GM12865 (cell line): Measurements from ENCODE around the gene SLC66A2.
"Not testable (repeated sequence)": the region's sequence is repeated elsewhere in the genome, so short reads cannot be mapped to it uniquely, and the experiment has no call there.

Experiments
- DNase-seq: peaks from one replicate; pipeline ENCODE4 v3.0.0; 2010; ENCODE audit warnings: low read depth
- H3K4me3 ChIP-seq: 2 replicates; pipeline ENCODE4 v1.5.1; 2011; ENCODE audit warnings: mild to moderate bottlenecking, low read depth, low read length, control low read depth
- TF ChIP-seq, protein P1 (sequence below): IDR thresholded peaks from 2 replicates; pipeline ENCODE4 v1.5.1; 2011; ENCODE audit warnings: low read length, control low read depth, low read depth, inconsistent platforms; ENCODE audit not compliant: insufficient read depth; ENCODE audit errors: missing control alignments

SLC66A2 gene

DNA sequence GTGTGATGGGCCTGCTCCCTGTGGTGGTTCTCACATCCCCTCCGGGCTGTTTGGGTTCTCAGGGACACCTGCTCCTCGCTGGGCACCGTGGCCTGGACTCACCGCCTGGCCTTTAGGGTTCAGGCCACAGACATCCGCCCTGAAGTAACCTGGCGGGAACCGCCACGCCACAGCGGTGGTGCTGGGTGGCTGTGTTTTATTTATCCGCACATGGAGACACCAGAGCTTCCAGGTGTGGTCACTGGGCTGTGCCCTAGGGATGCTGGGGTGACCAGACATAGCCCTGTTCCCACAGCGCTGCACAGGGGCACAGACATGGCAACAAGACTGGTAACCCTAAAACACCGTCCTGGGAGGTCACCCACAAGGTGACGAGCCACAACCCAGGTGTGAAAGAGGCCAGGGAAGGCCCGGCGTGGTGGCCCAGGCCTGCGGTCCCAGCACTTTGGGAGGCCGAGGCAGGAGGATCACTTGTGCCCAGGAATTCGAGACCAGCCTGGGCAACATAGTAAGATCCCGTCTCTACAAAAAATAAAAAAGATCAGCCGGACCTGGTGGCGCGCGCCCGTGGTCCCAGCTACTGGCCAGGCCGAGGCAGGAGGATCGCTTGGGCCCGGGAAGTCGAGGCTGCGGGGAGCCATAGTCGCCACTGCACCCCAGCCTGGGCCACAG is 12.3 kb upstream of the SLC66A2 start:
- H3K4me3 ChIP-seq, result peak overlapping the region; percentile 57
- DNase-seq, result no peak
- TF ChIP-seq, protein P1, sequence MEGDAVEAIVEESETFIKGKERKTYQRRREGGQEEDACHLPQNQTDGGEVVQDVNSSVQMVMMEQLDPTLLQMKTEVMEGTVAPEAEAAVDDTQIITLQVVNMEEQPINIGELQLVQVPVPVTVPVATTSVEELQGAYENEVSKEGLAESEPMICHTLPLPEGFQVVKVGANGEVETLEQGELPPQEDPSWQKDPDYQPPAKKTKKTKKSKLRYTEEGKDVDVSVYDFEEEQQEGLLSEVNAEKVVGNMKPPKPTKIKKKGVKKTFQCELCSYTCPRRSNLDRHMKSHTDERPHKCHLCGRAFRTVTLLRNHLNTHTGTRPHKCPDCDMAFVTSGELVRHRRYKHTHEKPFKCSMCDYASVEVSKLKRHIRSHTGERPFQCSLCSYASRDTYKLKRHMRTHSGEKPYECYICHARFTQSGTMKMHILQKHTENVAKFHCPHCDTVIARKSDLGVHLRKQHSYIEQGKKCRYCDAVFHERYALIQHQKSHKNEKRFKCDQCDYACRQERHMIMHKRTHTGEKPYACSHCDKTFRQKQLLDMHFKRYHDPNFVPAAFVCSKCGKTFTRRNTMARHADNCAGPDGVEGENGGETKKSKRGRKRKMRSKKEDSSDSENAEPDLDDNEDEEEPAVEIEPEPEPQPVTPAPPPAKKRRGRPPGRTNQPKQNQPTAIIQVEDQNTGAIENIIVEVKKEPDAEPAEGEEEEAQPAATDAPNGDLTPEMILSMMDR, result no peak

GRCh38 chr18:79962835-79963657 is 11.6 kb upstream of the SLC66A2 start:
- peak; percentile 88 for DNase-seq
- TF ChIP-seq, protein P1, result peak; percentile 56
- peak overlapping the region; percentile 57 for H3K4me3 ChIP-seq

DNA sequence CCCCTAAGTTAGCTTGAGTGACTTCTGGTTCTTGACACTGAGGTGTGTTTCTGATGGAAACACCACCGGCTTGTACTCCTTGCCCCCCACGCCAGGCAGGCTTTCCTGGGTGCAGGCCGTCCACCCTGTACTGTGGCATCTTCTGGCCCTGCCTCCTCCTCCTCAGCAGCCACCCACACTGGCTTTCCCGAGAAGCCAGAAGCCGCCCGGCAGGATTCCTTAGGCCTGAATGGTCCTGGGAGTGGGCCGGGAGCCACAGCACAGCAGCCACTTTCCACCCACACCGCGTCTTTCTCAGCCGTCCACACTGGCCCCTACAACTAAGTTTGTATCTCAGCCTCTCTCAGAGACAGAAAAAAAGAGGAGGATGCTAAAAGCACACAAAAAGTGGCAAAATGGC is 10.9 kb upstream of the SLC66A2 start:
- no peak overlapping the region for H3K4me3 ChIP-seq
- DNase-seq, result no peak
- TF ChIP-seq, protein P1, result no peak

DNA sequence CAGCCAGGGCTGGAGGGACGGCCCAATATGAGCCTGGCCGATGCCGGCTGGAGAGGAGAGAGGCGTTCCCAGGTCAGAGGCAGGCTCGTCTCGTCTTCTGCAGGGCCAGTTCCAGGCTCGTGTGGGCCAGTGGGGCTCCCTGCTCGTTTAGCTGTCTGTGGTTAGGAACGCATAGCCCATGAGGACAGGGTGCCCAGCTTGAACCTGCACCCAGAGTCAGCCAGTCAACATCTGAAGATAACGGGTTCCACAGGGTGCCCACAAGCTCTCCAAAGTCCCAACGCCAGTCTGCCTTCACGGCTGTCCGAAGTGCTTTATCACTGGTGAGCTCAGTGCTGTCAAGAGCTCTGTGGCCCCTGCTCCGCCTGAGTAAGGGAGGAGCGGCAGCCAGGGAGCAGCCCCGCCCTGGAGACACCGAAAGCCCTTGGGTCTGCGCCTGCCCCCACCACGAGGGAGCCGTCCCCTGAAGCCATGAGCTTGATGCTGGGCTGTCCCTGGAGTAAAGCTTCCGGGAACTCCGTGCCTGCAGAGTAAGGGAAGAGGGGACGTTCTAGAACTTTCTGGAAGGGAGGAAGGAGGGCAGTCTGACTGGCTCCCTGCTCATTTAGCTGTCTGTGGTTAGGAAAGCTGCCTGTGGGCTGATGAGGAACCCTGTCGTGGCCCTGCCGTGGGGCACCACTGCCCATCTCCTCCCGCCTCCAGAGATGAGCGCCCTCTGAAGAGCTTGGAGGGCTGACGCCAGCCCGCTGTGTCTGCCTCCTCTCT is 10.3 kb upstream of the SLC66A2 start:
- TF ChIP-seq, protein P1, result no peak
- no peak for DNase-seq
- H3K4me3 ChIP-seq, result no peak overlapping the region

GRCh38 chr18:79960921-79961526 is 9.6 kb upstream of the SLC66A2 start:
- no peak overlapping the region for H3K4me3 ChIP-seq
- TF ChIP-seq, protein P1, result no peak
- no peak for DNase-seq

DNA sequence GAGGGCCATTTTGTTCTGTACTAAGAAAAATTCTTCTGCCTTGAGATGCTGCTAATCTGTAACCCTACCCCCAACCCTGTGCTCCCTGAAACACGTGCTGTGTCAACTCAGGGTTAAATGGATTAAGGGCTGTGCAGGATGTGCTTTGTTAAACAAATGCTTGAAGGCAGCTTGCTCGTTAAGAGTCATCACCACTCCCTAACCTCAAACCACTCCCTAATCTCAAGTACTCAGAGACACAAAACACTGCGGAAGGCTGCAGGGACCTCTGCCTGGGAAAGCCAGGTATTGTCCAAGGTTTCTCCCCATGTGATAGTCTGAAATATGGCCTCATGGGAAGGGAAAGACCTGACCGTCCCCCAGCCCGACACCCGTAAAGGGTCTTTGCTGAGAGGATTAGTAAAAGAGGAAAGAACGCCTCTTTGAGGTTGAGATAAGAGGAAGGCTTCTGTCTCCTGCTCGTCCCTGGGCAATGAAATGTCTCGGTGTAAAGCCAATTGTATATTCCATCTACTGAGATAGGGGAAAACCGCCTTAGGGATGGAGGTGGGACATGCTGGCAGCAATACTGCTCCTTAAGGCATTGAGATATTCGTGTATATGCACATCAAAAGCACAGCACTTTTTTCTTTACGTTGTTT is 8.8 kb upstream of the SLC66A2 start:
- not testable (repeated sequence) for DNase-seq, H3K4me3 ChIP-seq
